GM23248 (cell line): ENCODE data around the gene PDE6G.

Source experiments
- EZH2 ChIP-seq: fragments of 200-600 bp; sonication (generic); IDR thresholded peaks from 2 replicates; pipeline ENCODE4 v1.6.1; 2018; ENCODE audit warnings: antibody characterized with exemption, mild to moderate bottlenecking; ENCODE audit not compliant: insufficient read depth, poor library complexity, severe bottlenecking
- EZH2phosphoT487 ChIP-seq: fragments of 200-600 bp; sonication (generic); IDR thresholded peaks from 2 replicates; pipeline ENCODE4 v1.6.1; 2018; ENCODE audit warnings: antibody characterized with exemption, moderate library complexity, mild to moderate bottlenecking, low read depth; ENCODE audit not compliant: insufficient read depth

DNA sequence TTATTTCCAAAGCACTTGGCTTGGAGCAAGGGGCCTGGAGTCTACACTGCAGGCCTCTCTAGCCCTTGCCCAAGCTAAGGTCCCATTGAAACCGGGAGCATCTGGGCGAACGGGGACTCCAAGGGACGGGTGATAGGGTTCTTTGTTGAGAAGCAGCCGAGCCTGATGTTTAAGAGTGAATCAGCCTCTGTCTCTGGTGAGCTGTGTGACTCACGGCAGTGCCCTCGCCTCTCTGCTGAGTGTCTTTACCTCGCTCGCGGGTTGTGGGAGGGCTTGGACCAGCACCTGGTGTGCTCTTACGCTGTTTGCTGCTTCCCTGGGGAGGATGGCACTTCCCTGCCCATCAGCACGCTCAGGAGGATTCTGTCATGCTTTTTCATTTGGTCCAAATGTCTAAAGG lies 28.8 kb upstream of the PDE6G start:
- TF ChIP-seq EZH2 = no peak
- TF ChIP-seq EZH2phosphoT487 = no peak
